Esophagus muscularis mucosa (tissue), 4 donors: Measurements from ENCODE around the gene DAPK2.

Source experiments
- CTCF ChIP-seq, 3 experiments: fragments of 200-600 bp in 2 of 3; fragments of 450-650 bp in 1 of 3; sonication (generic) in 2 of 3; IDR thresholded peaks; one replicate each; pipeline ENCODE4 v1.5.1; 2017 to 2019; ENCODE audit warnings: antibody characterized with exemption in 3 of 3, mild to moderate bottlenecking in 2 of 3, moderate library complexity in 1 of 3
- EP300 ChIP-seq: sonication (generic); formaldehyde crosslinking; IDR thresholded peaks from one replicate; pipeline ENCODE4 v1.6.1; 2017; ENCODE audit warnings: antibody characterized with exemption
- POLR2A ChIP-seq: fragments of 450-650 bp; IDR thresholded peaks from one replicate; pipeline ENCODE4 v1.6.1; 2017; ENCODE audit warnings: antibody characterized with exemption, moderate library complexity, mild to moderate bottlenecking, low read depth
- POLR2AphosphoS5 ChIP-seq, 2 donors: sonication (generic); formaldehyde crosslinking; IDR thresholded peaks; one replicate each; pipeline ENCODE4 v1.6.1; 2017; ENCODE audit warnings: antibody characterized with exemption in 2 of 2

GRCh38 chr15:64009798-64010261, 36.5 kb downstream of the DAPK2 start:
- no peak for TF ChIP-seq POLR2A
- TF ChIP-seq EP300 = no peak
- TF ChIP-seq CTCF (IDR thresholded peaks at IDR 0.05) = no peak
- TF ChIP-seq POLR2AphosphoS5 (IDR thresholded peaks at IDR 0.05) = no peak
